HG03378 (cell line): ENCODE data around the gene TIMM21.

Experiments
- ATAC-seq: cut with Tn5 transposase; IDR thresholded peaks from one replicate; pipeline ENCODE4 v1.9.1; 2021; ENCODE audit warnings: mild to moderate bottlenecking, moderate library complexity; ENCODE audit not compliant: unreplicated experiment

Gene TIMM21, protein sequence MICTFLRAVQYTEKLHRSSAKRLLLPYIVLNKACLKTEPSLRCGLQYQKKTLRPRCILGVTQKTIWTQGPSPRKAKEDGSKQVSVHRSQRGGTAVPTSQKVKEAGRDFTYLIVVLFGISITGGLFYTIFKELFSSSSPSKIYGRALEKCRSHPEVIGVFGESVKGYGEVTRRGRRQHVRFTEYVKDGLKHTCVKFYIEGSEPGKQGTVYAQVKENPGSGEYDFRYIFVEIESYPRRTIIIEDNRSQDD

GRCh38 chr18:74147779-74148542 is at the start of gene TIMM21, which contains the start of gene FBXO15:
Gene TIMM21, plus strand, starts transcription at chr18:74148523. Its CDS starts 286 bp downstream, at chr18:74148809.
Gene FBXO15, minus strand, starts transcription at chr18:74147834. Its CDS starts 49 bp downstream, at chr18:74147785.
- peak; percentile 88 for ATAC-seq

- no peak for ATAC-seq
Observed at GRCh38 chr18:74108460-74108859, 39.9 kb upstream of the TIMM21 start.

- no peak for ATAC-seq
Observed at GRCh38 chr18:74110149-74110548, 38.2 kb upstream of the TIMM21 start.

DNA sequence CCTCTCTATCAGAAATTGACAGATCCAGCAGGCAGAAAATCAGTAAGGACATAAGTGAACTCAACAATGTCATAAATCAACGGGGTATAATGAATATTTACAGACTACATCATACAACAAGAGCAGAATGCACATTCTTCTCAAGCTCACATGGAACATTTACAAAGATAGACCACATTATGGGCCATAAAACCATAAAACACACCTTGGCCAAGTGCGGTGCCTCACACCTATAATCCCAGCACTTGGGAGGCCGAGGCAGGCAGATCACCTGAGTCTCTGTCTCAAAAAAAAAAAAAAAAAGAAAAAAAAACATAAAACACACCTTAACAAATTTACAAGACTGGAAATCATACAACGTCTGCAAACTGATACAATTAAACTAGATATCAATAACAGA is 37.3 kb upstream of the TIMM21 start:
- no peak for ATAC-seq

DNA sequence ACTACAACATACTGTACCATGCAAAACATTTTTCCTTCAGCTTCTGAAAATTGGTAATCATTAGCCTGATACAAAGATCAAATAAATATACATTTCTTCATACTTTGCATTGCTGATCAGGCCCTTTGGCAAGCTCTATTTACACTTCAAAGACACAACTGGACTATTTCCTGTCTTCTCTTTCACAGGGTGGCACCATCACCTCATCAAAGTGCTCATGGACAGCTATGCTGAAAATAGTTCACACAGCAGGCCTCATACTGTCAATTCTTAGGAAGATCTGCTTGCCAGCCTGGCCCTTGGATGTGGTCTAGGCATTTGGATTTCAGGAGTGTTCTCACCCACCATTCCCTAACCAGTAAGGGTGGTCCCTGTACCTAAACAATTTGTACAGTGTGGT is 34.6 kb upstream of the TIMM21 start:
- ATAC-seq = no peak

- ATAC-seq = no peak
Observed at GRCh38 chr18:74114116-74114515, 34.2 kb upstream of the TIMM21 start.

DNA sequence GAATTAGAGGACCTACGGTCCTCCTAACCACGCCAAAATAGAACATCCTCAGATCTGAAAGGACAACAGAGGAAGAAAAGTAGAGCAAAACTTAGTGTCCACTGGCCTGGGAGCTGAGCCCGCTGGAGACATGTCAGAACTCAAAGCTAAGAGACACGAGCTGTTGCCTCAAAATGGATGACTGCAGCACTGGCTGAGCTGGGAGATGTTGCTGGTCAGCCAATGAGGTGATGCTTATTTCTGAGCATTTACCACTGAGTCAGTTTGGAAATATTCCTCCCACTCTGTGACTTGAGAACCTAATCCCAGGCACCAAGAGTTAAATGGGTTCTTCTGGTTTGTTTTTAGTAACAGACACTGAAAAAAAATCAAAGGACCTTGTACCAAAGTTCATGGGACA is 33.3 kb upstream of the TIMM21 start:
- ATAC-seq = no peak

DNA sequence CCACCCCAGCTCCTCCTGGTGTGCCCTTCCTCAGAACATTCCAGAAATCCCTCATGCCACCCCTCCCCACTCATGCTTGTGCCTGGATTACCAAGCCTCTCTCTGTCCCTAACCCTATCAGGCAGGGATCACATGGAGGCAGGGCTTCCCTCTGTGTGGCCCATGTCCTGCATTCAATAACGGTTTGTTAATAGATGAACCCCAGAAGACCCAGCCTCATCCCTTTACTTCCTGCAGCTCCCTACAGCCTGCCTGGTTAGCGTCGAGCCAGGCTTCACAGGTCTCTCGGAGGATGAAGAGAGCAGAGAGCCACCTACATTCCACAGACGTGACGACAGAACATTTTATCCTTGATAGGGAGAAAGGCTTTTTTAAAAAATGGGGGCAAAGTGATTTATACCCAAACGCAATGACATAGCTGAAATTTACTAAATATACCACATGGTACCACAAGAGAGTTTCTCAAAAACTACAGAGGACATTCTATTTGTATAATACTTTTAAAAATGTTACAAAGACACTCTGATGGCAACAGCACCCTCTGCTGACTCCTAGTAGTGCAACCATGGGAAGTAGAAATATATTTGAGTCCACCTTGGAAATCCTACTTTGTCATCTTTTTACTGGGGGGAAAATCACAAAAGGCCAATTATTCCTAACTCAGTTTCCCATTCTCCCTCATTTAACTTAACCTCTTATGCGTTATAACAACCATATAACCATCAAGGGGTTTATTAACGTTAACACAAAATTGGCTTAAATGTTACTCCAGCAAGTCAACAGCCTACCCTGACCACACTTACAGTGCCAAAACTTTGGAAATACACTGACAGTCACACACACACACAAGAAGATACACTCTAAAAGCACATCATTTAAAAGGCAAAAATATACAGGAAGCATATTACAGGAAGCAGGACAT is 31.4 kb upstream of the TIMM21 start:
- no peak for ATAC-seq

DNA sequence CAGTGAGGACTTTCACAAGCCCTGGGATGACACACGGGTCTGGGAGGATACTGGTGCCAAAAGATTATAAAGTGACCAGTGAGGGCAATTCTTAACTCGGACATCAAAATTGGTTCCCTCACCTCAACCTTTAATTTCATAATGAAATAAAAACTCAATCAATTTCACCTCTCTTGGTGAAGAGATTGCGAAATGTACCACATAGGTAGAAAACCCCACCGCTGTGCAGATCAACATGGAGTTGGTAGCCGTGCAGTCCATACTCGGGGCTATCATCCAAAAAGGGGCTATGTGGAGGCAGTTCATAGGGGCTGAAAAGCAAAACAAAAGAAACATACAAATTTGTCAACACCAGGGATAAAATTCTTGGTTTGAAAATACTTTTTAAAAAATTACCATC is 25.1 kb upstream of the TIMM21 start:
- ATAC-seq = no peak

- no peak for ATAC-seq
Observed at GRCh38 chr18:74124642-74125041, 23.7 kb upstream of the TIMM21 start.

DNA sequence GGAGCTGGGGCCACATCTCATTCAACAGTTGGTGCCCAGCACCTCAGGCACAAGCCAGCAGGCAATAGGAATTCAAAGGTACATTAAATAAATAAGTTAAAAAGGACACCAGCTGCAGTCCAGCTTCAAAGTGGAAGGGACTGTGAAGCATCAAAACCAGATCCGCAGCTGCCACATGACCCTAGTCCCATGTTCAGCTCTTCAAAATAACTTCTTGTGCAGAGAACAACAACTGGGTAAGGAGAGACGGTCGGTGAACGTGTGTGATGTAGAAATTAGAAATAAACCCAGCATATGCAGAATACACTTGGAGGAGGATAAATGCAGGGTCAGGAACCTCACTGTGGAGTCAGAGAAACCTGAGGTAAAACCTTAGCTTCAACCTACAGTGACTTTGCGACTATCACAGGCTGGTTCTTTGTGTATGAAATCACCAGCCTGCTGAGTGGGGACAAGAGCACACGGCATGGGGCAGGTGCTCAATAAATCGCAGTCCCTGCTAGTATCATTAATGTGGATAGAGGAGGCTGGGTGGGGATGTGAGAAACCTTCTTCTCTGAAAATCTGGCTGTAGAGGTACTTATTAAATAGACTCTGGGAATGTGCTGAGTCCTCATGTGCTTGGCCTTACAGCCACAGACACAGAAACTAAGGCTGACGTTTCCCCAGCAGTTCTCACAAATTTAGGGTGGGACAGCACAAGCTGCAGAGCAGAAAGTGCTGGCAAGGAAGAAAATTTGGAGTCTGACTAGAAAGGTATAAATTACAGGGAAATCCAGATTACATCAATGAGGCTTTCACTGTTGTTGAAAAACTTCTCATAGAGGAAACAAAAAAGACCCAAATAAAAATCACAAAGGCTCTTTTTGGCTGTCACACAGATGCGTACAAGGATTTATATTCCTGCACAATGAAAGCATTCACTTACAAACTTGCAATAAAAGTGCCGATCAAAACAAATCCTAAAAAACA is 21.4 kb upstream of the TIMM21 start:
- no peak for ATAC-seq

DNA sequence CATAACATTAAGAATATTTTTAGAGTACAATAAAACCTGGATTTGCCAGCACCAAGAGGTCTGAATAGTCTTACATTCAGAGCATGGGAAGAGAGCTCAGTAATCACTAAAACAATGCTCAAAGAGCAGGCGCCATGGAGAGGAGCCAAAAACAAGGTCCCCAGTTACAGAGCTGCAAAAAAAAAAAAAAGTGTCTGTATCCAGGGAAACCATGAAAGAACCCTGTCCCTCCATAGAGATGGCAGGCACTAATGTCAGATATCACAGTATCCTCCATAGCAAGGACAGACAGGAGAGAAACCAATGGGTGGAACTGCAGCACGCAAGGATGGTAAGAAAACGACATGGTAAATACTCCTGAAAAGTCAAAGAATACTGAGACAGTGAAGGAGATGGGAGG is 20.2 kb upstream of the TIMM21 start:
- no peak for ATAC-seq

GRCh38 chr18:74131124-74131523 is 17.2 kb upstream of the TIMM21 start:
- no peak for ATAC-seq

- no peak for ATAC-seq
Observed at GRCh38 chr18:74132201-74132600, 16.1 kb upstream of the TIMM21 start.

GRCh38 chr18:74137920-74138538 is 10.3 kb upstream of the TIMM21 start:
- ATAC-seq = no peak

- ATAC-seq = peak; percentile 7
Observed at GRCh38 chr18:74139411-74139810, 8.9 kb upstream of the TIMM21 start.

- peak; percentile 93 for ATAC-seq
Observed at GRCh38 chr18:74139888-74140287, 8.4 kb upstream of the TIMM21 start.

- ATAC-seq = no peak
Observed at GRCh38 chr18:74140582-74140981, 7.7 kb upstream of the TIMM21 start.

DNA sequence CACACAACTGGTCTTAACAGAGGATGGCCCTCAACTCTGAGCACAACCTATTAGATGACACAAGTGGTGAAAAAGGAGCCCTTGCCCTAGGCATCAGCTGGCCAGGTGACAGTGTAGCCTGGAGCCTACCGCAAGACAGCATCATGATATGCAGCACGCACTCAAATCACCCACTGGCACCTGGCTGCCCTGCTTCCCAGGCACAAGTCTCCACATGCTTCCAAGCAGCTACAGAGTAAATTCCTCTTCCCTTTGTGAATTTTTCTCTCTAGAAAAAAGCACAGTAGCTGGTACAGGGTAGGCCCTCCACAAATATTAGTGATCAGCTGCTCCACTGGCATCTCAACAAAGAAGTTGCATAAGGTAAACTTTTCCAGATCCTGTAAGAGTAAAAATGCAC is 6.7 kb upstream of the TIMM21 start:
- no peak for ATAC-seq

DNA sequence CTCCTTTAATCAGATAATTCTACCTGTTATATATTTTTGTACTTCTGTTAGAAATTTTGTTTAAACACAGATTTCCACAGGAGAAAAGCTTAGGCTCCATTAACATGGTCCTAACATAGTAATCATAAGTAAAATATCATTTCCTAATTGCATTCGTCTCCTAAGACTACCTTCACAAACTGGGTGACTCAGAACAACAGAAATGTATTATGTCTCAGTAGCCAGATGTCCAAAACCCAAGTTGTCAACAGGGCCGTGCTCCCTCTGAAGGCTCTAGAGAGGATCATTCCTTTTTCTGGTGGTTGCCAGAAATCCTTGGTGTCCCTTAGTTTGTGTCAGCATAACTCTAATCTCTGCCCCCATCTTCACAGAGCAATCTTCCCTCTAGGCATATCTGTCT is 6.1 kb upstream of the TIMM21 start:
- ATAC-seq = no peak
